Measurements from ENCODE around the gene RBM17.
A peak's percentile ranks its signal among the peaks of the same experiment; 100 is the strongest.
"Not testable (repeated sequence)": the region's sequence is repeated elsewhere in the genome, so short reads cannot be mapped to it uniquely, and the experiment has no call there.

RBM17 gene

DNA sequence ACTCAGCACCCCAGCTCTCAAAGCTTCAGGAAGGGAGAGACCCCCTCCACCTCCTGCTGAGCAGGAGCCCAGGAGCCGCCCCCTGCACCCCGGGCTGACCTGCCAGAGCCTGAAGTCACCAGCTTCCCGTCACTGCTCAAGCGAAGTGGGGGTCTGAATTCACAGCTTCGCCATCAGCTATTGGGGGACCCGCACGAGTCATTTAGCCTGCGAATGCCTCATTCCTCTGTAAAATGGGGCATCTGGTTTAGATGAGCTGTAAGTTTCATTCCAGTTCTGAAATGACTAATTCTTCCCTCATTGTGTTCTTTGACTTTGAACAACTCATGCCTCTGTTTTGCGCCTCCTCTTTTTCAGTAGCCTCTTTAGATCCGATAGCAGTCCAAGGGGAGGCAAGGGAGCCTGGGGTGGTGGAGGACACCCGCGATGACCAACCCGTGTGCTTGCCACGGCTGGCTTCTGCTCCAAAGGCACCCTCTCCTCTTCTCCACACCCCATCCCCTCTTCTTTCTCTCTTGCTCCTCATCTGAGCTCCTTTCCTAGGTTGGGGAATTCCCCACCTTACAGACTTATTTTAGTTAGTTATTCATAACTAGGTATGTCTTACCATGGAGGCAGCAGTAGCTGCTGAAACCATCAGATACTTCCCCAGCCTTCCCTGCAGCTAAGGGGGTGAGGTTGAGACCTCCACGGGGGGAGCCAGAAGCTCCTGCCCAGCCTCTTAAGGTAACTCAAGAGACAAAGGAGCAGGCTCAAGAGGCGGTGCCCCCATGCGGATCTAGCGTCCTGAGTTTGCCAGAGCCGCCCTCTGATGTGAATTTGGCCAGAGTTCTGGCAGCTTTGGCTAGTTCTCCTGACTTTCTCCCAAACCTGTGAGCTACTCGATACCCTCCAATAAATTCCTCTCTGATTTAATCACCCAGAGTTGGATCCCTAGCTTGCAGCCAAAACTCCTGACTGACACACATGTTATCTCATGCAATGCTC, 47.7 kb downstream of the RBM17 start:
- DNase-seq (ENCODE audit: low spot score) = no peak

DNA sequence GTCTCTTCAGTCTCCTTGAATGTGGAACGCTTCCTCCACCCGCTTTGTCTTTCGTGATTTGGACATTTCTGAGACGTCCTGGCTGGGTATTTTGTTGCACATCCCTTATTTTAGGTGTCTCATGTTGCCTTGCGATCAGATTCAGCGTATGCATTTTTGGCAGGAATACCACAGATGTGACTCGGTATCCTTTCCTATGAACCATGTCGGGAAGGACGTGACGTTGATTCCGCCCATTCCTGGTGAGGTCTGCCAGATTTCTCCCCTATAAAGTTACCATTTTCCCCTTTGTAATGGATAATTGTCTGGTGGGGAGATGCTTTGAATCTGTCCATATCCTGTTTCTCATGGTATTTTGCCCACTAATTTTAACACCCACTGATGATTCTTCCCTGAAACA, 49.6 kb downstream of the RBM17 start:
- DNase-seq (ENCODE audit: low spot score) = no peak

DNA sequence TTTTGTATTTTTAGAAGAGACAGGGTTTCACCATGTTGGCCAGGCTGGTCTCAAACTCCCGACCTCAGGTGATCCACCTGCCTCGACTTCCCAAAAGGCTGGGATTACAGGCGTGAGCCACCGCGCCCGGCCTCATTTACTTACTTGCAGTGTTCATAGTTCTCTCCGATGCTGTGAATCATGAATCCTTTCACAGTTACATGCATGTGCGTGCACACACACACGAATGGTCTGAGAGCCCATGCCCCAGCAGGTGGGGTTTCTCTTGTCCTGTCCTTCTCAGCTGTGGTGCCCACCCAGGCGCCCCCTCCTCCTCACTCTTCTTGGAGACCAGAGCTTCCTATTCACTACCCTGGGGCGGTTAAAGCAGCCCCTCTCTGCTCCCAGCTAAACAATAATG, 50.6 kb downstream of the RBM17 start:
- no peak for DNase-seq (ENCODE audit: low spot score)

DNA sequence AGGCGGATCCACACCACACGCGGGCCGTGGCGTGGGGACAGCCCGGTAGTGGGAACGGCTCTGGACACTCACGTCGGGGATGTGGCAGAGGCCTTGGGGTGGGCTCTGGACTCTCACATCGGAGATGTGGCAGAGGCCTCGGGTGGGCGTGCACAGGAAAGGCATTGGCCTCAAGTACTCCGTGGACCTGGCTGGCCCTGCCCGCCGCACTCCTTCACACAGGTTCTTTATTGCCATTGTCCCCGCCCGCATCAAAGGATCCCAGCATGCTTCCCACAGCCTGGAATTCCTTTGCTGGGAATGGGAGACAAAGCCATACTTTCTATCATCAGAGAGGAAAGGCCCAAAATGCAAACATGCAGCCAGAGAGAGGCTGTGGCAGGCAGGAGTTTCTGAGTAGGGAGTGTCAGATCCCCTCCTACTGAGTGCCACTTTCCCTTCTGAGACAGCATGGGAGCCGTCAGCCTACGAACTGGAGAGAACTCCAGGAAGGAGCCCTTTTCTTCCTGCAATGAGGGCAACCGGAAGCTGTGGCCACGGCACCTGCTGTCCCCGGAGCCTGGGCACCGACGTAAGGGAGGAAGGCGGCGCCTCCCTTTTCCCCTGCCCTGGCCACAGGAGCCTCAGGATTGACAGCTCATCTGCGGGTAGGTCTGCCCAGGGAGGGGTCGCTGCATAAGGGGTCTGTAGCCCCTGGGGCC, 51.5 kb downstream of the RBM17 start:
- DNase-seq (ENCODE audit: low spot score) = no peak

DNA sequence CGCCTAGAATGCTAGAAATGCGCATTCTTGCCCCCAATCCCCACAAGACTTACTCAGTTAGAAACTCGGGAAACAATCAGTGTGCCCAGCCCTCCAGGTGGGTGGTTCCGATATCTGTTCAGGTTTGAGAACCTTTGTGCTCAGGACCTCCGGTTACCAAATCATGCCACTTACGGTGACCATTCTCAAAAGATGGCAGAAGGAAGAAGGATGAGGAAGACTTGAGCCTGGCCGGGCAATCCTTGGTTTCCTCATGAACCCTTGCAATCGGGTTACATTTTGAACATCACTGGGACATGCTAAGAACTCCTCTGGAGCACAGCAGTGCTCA, 52.1 kb downstream of the RBM17 start:
- no peak for DNase-seq (ENCODE audit: low spot score)

GRCh38 chr10:6141296-6142151, 52.7 kb downstream of the RBM17 start:
- no peak for DNase-seq (ENCODE audit: low spot score)

GRCh38 chr10:6142186-6142585, 53.4 kb downstream of the RBM17 start:
- not testable (repeated sequence) for DNase-seq (ENCODE audit: low spot score)

DNA sequence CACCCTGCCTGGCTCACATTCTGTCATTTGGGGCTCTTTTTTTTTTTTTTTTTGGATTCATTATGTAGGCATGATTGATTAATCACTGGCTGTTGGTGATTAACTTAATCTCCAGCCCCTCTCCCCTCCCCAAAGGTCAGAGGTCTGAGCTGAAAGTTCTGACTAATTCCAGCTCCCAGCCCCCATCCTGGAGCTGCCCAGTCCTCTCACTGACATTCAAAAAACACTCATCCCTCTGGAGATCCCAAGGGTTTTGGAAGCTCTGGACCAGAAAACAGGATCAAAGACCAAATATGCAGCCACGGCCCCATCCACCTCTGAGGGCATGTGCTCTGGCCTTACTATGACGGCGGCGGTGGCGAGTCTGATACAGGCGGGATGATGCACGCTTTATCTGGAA, 53.8 kb downstream of the RBM17 start:
- no peak for DNase-seq (ENCODE audit: low spot score)

- DNase-seq (ENCODE audit: low spot score) = no peak
Measured at GRCh38 chr10:6143181-6143580, 54.3 kb downstream of the RBM17 start.

DNA sequence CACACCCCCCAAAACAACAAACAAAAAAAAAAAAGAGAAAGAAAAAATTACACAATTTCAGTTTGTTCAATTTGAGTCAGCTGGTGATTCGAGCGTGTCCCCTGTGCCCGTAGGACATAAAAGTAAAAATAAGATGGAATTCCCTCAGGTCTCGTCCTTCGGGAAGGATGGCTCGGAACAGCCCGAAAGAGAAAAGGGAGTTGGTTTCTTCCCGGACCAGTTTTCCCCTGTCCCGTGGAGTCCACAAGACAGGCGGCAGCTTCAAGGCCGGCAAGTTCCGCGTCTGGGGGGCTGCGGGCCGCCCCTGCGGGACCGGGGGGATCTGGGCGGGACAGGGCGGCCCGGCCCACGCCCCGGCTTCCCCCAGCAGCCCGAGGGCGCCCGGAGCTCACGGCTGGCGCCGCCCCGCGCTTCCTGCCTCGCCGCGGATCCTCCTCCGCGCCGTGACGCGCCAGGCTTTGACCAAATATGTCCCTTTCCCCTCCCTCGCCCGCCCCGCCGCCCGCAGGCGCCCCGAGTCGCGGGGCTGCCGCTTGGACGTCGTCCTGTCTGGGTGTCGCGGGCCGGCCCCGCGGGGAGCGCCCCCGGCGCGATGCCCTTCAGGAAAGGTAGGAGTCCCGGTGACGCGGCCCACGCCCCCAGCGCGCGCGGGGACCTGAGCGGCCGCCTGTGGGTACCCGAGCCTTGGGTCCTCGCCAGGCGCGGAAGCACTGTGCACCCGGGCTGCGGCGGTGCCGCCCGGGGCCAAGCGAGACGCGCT, 55.8 kb downstream of the RBM17 start:
- peak; percentile 93 for DNase-seq (ENCODE audit: low spot score)

DNA sequence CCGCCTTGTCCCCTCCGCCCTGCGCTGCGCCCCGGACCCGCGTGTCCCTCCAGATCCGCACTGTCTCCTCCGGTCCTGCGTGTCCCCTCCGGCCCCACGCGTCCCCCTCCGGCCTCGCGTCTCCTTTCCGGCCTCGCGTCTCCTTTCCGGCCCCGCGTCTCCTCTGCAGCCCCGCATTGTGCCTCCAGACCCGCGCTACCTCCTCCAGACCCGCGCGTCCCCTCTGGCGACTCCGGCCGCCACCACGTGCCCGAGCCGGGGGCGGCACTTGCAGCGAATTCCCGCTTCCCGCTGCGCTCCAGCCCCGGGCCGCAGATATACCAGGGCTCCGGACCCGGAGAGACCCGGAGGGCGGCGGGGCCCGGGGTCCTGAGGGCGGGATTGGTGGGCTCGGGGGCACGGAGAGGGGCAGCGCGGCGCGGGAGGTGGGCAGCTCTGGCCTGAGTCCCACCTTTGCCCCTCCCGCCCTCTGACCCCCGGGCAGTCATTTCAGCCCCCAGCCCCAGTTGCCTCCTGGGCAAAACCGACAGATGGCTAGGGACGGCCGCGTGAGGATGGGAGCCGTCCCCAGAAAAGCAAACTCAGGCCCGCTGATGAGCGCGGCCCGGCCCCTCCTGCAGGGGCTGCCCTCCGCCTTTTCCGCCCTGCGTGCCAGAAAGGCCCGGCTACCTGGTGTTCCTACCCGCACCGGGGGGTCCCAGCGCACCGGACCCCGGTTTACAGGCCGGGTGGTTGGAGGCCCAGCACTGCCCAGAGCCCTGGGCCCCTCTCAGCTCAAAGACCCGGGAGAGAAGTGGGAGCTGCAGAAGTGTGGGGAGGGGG, 56.5 kb downstream of the RBM17 start:
- DNase-seq (ENCODE audit: low spot score) = peak; percentile 76

DNA sequence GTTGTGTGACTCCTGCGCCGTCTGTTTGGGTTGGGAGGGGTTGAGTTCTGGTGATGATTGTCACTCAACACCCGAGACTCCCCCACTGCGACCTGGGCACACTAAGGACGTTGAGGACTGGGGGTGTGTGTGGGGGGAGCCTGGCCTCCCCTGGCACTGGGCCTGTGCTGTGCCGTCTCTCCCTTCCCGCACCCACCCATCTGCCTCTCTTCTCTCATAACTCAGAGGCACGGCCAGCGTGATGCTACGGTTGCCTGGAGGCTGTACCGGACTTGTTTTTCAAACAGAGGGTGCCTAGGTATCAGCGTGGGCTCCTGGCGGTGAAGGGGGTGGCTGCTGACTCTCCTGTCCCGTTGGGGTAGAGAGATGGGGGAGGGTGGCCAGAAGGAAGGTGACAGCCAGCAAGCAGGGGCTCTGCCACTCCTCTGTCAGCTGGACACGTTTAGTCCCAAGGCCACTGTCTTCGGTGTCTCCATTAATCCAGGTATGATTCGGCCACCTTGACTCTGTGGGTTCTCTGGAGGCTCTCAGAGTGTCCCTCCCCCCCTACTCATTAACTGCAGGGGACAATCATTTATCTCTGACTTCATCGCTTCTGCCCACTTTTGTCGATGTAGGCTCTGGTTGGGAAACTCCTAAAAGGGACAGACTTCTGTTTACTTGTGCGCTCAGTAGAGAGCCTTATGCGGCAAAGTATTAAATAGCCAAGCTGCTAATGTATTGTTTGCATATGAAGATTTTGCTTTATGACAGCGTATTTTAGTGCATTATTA, 57.4 kb downstream of the RBM17 start:
- no peak for DNase-seq (ENCODE audit: low spot score)

DNA sequence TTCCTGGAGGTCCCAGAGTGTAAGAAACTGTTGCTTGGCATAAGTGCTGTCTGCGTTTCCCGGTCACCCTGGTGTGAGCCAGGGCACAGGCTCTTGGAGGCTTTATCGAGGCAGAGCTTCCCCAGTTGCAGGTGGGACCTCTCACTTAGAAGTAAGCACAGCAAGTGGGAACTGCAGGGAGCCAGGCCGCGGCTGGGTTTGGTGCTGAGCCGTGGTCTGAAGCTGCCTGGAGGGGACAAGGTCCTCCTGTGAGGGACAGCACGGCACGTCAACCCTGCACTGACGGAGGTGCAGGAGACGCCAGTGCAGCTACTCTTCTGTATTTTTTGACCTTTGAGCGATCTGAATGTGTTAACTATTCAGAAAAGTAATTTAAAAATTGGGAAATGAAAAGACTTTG, 58.1 kb downstream of the RBM17 start:
- DNase-seq (ENCODE audit: low spot score) = no peak

- no peak for DNase-seq (ENCODE audit: low spot score)
Measured at GRCh38 chr10:6148251-6148701, 59.4 kb downstream of the RBM17 start.

DNA sequence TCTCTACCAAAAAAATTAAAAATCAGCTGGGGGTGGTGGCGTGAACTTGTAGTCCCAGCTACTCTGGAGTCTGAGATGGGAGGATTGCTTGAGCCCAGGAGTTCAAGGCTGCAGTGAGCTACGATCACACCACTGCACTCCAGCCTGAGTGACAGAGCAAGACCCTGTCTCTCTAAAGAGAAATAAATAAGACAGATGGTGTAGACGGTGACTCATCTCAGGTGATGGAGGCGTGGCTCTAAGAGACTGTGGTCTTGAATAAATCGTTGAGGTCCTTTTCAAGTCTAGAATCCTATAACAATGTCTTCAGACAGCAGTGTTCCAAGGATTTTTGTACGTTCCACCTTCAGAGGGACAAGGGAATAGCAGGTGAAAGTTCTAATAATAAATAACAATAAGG, 60.1 kb downstream of the RBM17 start:
- no peak for DNase-seq (ENCODE audit: low spot score)

GRCh38 chr10:6151087-6151977, 62.5 kb downstream of the RBM17 start:
- no peak for DNase-seq (ENCODE audit: low spot score)

DNA sequence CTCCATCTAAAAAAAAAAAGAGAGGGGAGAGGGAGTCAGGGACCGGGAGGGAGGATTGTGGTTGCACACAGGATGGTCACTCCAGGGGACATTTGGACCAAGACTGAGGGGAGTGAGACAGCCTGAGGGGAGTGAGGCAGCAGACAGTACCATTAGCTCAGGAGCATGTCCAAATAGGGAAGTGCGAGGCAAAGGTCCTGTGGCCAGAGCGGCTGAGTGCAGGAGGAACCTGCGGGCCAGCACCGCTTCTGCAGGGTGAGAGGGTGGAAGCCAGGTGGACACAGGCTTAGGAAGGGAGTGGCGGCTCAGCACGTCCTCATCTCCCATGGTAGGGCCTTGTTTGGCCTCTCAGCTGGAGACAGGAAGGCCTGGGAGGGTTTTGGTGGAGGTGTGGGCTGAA, 65.0 kb downstream of the RBM17 start:
- DNase-seq (ENCODE audit: low spot score) = no peak

DNA sequence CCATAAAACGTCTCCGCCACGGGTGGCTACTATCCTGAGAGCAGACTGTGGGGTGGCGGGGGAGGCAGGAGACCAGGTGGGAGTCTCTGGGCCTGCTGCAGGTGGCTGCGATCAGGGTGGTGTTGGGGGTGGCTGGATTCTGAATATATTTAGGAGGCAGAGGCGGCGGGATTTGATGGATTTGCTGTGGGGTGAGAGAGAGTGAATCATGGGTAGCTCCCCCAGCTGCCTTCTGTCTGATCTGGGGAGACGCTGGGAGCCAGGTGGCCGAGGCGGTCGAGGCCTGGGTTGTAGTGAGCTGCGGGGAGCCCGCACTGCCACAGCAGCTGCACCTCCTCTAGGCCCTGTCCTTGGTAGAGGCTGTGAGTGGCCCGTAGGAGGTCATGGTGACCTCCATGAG, 65.7 kb downstream of the RBM17 start:
- DNase-seq (ENCODE audit: low spot score) = no peak

DNA sequence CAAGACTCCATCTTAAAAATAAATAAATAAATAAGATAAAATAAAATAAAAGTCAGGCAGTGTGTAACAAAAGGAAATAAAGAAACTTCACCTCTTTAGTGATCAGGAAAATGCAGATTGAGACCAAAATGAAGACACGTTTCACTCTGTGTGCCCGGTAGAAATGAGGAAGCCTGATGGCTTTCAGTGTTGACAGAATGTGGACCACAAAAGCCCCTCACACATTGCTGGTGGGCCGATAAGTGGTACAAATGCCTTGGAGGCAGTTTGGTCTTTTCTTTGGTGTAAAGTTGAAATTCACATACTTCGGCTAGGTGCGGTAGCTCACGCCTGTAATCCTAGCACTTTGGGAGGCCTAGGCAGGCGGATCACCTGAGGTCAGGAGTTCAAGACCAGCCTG, 69.4 kb downstream of the RBM17 start:
- no peak for DNase-seq (ENCODE audit: low spot score)

Data from D341Med (cell line).